ENCODE data around the gene NR2F1-AS1. TPM values are rescaled to one million over a fixed set of nuclear protein-coding genes. Genes with fewer than 3 reads are reported as not detected.

Gene NR2F1-AS1
- total RNA-seq, 2 donors from 2014 or later, result 1.4 to 3.3 TPM

GRCh38 chr5:93403141-93403928 lies 177.7 kb downstream of the NR2F1-AS1 start:
- peaks cover 6% of the 10 kb centered on the region for H3K4me1 Mint-ChIP-seq
- no peaks in the 10 kb centered on the region for H3K36me3 ChIP-seq (ENCODE audit: control insufficient read depth, insufficient read depth, low read length)
- 93% methylated on average over 2 of the region's 2 CpGs; no CpG with 5 or more reads in 1 of the 2 experiments for WGBS, 2 experiments (ENCODE audit: insufficient coverage in 1 of 2, insufficient read length in 1 of 2)
- no peak overlapping the region for H3K4me3 ChIP-seq (ENCODE audit: low read length)
- H3K27me3 Mint-ChIP-seq (ENCODE audit: insufficient read depth), result no peaks in the 10 kb centered on the region
- no peak for DNase-seq
- H3K9me3 Mint-ChIP-seq, result no peaks in the 10 kb centered on the region
- TF ChIP-seq CTCF (conservative IDR thresholded peaks at IDR 0.05), result no peak
- H3K27me3 ChIP-seq (ENCODE audit: control insufficient read depth, insufficient read depth, low read length, poor library complexity, severe bottlenecking), result no peaks in the 10 kb centered on the region
- H3K4me3 Mint-ChIP-seq, result no peak overlapping the region
- H3K4me1 ChIP-seq (ENCODE audit: control insufficient read depth, insufficient read depth, low read length), result no peaks in the 10 kb centered on the region
- no peaks in the 10 kb centered on the region for H3K36me3 Mint-ChIP-seq (ENCODE audit: low read depth)
- H3K27ac Mint-ChIP-seq, result no peak overlapping the region
- no peaks in the 10 kb centered on the region for H3K9me3 ChIP-seq (ENCODE audit: control insufficient read depth, low read length)
- no peak overlapping the region for H3K9ac ChIP-seq (ENCODE audit: extremely low read depth, low read length, poor library complexity, severe bottlenecking)
- H3K27ac ChIP-seq (ENCODE audit: low read depth, low read length), result no peak overlapping the region

DNA sequence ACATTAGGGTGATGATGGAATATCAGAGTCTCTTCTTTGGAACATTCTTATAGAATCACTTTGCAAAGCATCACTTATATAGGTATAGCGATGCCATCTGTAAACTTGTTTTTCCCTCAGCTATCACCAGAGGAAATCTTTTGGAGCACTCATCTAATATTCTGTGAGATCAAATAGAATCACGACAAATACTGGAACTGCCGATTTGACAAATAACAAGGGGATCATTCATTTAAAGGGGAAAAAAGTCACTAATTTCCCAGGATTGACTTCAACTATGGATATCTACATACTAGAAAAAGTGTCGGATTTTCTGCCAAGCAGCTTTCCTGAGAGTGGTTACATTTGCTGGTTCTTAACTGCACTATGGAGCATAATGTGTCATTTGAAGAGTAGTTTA lies 178.6 kb downstream of the NR2F1-AS1 start:
- no peak for TF ChIP-seq CTCF (conservative IDR thresholded peaks at IDR 0.05)
- H3K4me3 Mint-ChIP-seq, result no peak overlapping the region
- H3K9ac ChIP-seq (ENCODE audit: extremely low read depth, low read length, poor library complexity, severe bottlenecking), result no peak overlapping the region
- H3K27me3 ChIP-seq (ENCODE audit: control insufficient read depth, insufficient read depth, low read length, poor library complexity, severe bottlenecking), result no peaks in the 10 kb centered on the region
- no peaks in the 10 kb centered on the region for H3K36me3 ChIP-seq (ENCODE audit: control insufficient read depth, insufficient read depth, low read length)
- 94 to 100% methylated on average over 1 to 4 of the region's 4 CpGs for WGBS, 2 experiments (ENCODE audit: insufficient coverage in 1 of 2, insufficient read length in 1 of 2)
- no peak for DNase-seq
- H3K9me3 Mint-ChIP-seq, result peaks cover 2% of the 10 kb centered on the region
- H3K4me1 ChIP-seq (ENCODE audit: control insufficient read depth, insufficient read depth, low read length), result no peaks in the 10 kb centered on the region
- H3K4me3 ChIP-seq (ENCODE audit: low read length), result no peak overlapping the region
- H3K4me1 Mint-ChIP-seq, result peaks cover under 1% of the 10 kb centered on the region
- no peak overlapping the region for H3K27ac Mint-ChIP-seq
- H3K36me3 Mint-ChIP-seq (ENCODE audit: low read depth), result no peaks in the 10 kb centered on the region
- H3K27me3 Mint-ChIP-seq (ENCODE audit: insufficient read depth), result no peaks in the 10 kb centered on the region
- no peaks in the 10 kb centered on the region for H3K9me3 ChIP-seq (ENCODE audit: control insufficient read depth, low read length)
- H3K27ac ChIP-seq (ENCODE audit: low read depth, low read length), result no peak overlapping the region

- H3K27ac Mint-ChIP-seq, result no peak overlapping the region
- TF ChIP-seq CTCF (conservative IDR thresholded peaks at IDR 0.05), result no peak
- Histone ChIP-seq H3K9me3 (ENCODE audit: control insufficient read depth, low read length) (peaks cover 4% of the 10 kb centered on the region), H3K4me1 (ENCODE audit: control insufficient read depth, insufficient read depth, low read length) (no peaks in the 10 kb centered on the region), H3K9ac (ENCODE audit: extremely low read depth, low read length, poor library complexity, severe bottlenecking) (no peak overlapping the region), H3K36me3 (ENCODE audit: control insufficient read depth, insufficient read depth, low read length) (no peaks in the 10 kb centered on the region), H3K27ac (ENCODE audit: low read depth, low read length) (no peak overlapping the region), H3K4me3 (ENCODE audit: low read length) (no peak overlapping the region), H3K27me3 (ENCODE audit: control insufficient read depth, insufficient read depth, low read length, poor library complexity, severe bottlenecking) (no peaks in the 10 kb centered on the region)
- peaks cover 5% of the 10 kb centered on the region for H3K9me3 Mint-ChIP-seq
- no peaks in the 10 kb centered on the region for H3K4me1 Mint-ChIP-seq
- 86% methylated on average over 3 of the region's 3 CpGs; no CpG with 5 or more reads in 1 of the 2 experiments for WGBS, 2 experiments (ENCODE audit: insufficient coverage in 1 of 2, insufficient read length in 1 of 2)
- no peak overlapping the region for H3K4me3 Mint-ChIP-seq
- DNase-seq, result no peak
- H3K36me3 Mint-ChIP-seq (ENCODE audit: low read depth), result no peaks in the 10 kb centered on the region
- no peaks in the 10 kb centered on the region for H3K27me3 Mint-ChIP-seq (ENCODE audit: insufficient read depth)
These were observed 179.3 kb downstream of the NR2F1-AS1 start for GRCh38 chr5:93401634-93402213.

Measured in endodermal cell (in vitro differentiated cells).